HG02642 (cell line): Measurements from ENCODE around the gene CPED1.
"Not testable (repeated sequence)": the region's sequence is repeated elsewhere in the genome, so short reads cannot be mapped to it uniquely, and the experiment has no call there.

ENCODE experiments used
- ATAC-seq: cut with Tn5 transposase; IDR thresholded peaks from one replicate; pipeline ENCODE4 v1.9.1; 2021; ENCODE audit warnings: mild to moderate bottlenecking; ENCODE audit not compliant: unreplicated experiment, poor library complexity

Gene CPED1

GRCh38 chr7:121269798-121270197, 281.3 kb downstream of the CPED1 start:
- ATAC-seq = no peak

- ATAC-seq = no peak
Measured at GRCh38 chr7:121271098-121271497, 282.6 kb downstream of the CPED1 start.

GRCh38 chr7:121271916-121272315, 283.4 kb downstream of the CPED1 start:
- no peak for ATAC-seq

- no peak for ATAC-seq
Measured at GRCh38 chr7:121272676-121273075, 284.2 kb downstream of the CPED1 start.

- peak; percentile 32 for ATAC-seq
Measured at GRCh38 chr7:121273467-121274167, 285.1 kb downstream of the CPED1 start.

GRCh38 chr7:121274467-121274866, 286.0 kb downstream of the CPED1 start:
- ATAC-seq = no peak

GRCh38 chr7:121275204-121275603, 286.7 kb downstream of the CPED1 start:
- no peak for ATAC-seq

- no peak for ATAC-seq
Measured at GRCh38 chr7:121276313-121276712, 287.8 kb downstream of the CPED1 start.

GRCh38 chr7:121278120-121279021, 289.9 kb downstream of the CPED1 start:
- ATAC-seq = peak; percentile 99

- no peak for ATAC-seq
Measured at GRCh38 chr7:121279060-121279620, 290.6 kb downstream of the CPED1 start.

- no peak for ATAC-seq
Measured at GRCh38 chr7:121279822-121280221, 291.3 kb downstream of the CPED1 start.

GRCh38 chr7:121280656-121281055, 292.1 kb downstream of the CPED1 start:
- ATAC-seq = no peak

GRCh38 chr7:121282129-121282528, 293.6 kb downstream of the CPED1 start:
- no peak for ATAC-seq

GRCh38 chr7:121285066-121285667, 296.7 kb downstream of the CPED1 start:
- no peak for ATAC-seq

GRCh38 chr7:121286186-121286585, 297.7 kb downstream of the CPED1 start:
- no peak for ATAC-seq

GRCh38 chr7:121286742-121287734, 298.5 kb downstream of the CPED1 start:
- no peak for ATAC-seq

- ATAC-seq = no peak
Measured at GRCh38 chr7:121288894-121289293, 300.4 kb downstream of the CPED1 start.

- not testable (repeated sequence) for ATAC-seq
Measured at GRCh38 chr7:121289930-121290329, 301.4 kb downstream of the CPED1 start.

GRCh38 chr7:121294448-121294992, 306.0 kb downstream of the CPED1 start:
- ATAC-seq = no peak
